Vagina (tissue), 2 donors: ENCODE measurements around the gene PLA2G4A. TPM values are rescaled to one million over a fixed set of nuclear protein-coding genes. Genes with fewer than 3 reads are reported as not detected.

Experiments used
- DNase-seq, 2 donors: peaks; one replicate each; pipeline ENCODE4 v3.0.0-alpha.2; 2017; ENCODE audit errors: extremely low spot score in 2 of 2
- H3K27ac ChIP-seq: fragments of 200-600 bp; sonication (generic); one replicate; pipeline ENCODE4 v1.5.1; 2019
- H3K27me3 ChIP-seq: fragments of 200-600 bp; sonication (generic); one replicate; pipeline ENCODE4 v1.5.1; 2019
- H3K36me3 ChIP-seq, 2 donors: fragments of 200-600 bp; sonication (generic); one replicate each; pipeline ENCODE4 v1.5.1; 2017 to 2019
- H3K4me1 ChIP-seq: fragments of 200-600 bp; sonication (generic); one replicate; pipeline ENCODE4 v1.5.1; 2019
- H3K4me3 ChIP-seq, 2 donors: fragments of 200-600 bp; sonication (generic); 1 replicate in 1 of 2; 2 replicates in 1 of 2; pipeline ENCODE4 v1.5.1; 2016 to 2019
- H3K9me3 ChIP-seq: fragments of 200-600 bp; sonication (generic); one replicate; pipeline ENCODE4 v1.5.1; 2019
- POLR2A ChIP-seq, 2 donors: fragments of 450-650 bp; IDR thresholded peaks; one replicate each; pipeline ENCODE4 v1.6.1; 2017; ENCODE audit warnings: antibody characterized with exemption in 2 of 2, mild to moderate bottlenecking in 2 of 2, moderate library complexity in 2 of 2
- POLR2AphosphoS5 ChIP-seq, 2 donors: sonication (generic); formaldehyde crosslinking; IDR thresholded peaks; one replicate each; pipeline ENCODE4 v1.9.0; 2017; ENCODE audit warnings: antibody characterized with exemption in 2 of 2, mild to moderate bottlenecking in 2 of 2, low read depth in 1 of 2; ENCODE audit not compliant: insufficient read depth in 1 of 2
- intact Hi-C: fragments of 100-400 bp; cut with DNase I; formaldehyde crosslinking; loops from one replicate; pipeline ENCODE4 v1.15.1; 2023
- total RNA-seq: library from RNA; depleted of rRNA; stranded (reverse); fragments of >200 nt; gene quantifications from one replicate; pipeline ENCODE4 v1.2.3, GENCODE V29; 2016
- TF ChIP-seq, protein P1 (sequence below), 3 experiments: fragments of 450-650 bp in 2 of 3; fragments of 200-600 bp in 1 of 3; sonication (generic) in 1 of 3; IDR thresholded peaks; one replicate each; pipeline ENCODE4 v1.5.1; 2017 to 2019; ENCODE audit warnings: antibody characterized with exemption in 3 of 3, mild to moderate bottlenecking in 2 of 3, moderate library complexity in 2 of 3

The PLA2G4A gene
- total RNA-seq, 1 donor from 2014 or later: 12.5 TPM

DNA sequence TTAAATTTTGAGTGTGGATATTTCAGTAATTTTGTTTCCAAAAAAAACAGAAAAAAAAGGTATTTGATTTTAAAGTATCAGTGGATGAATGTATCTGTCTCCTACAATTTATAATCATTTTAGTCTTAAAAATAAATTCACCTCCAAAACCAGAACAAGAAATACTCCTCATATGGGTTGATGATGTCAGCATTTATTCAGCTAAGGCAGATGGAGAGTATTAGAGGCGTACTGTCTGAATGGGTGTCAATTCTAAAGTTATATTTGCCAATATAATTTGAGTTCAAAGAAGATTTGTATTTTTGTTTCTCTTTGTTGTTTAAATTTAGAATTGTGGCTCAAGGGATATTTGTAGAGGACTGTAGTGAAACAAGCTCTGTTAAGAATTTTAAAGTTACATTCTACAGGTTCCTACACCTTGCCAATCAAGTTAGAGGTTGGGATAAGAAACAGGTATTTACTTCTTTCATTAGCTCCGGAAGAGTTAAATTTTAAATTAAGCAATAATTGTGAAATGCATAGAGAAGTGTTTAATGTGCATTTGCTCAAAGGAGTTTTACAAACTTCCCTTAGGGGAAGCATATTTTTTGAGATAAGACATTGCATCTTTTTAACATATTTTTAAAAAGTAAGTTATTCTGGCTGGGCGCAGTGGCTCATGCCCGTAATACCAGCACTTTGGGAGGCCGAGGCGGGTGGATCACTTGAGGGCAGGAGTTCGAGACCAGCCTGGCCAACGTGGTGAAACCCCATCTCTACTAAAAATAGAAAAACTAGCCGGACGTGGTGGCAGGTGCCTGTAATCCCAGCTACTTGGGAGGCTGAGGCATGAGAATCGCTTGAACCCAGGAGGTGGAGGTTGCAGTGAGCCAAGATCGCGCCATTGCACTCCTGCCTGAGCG lies 1.2 kb downstream of the PLA2G4A start:
- Histone ChIP-seq H3K27ac (peak overlapping the region; percentile 83), H3K4me1 (no peaks in the 10 kb centered on the region)

GRCh38 chr1:186831168-186831567 lies 2.4 kb downstream of the PLA2G4A start:
- intact Hi-C loops: no loop called here
- H3K4me3 ChIP-seq: no peak overlapping the region
- H3K4me1 ChIP-seq: no peaks in the 10 kb centered on the region
- H3K36me3 ChIP-seq: no peaks in the 10 kb centered on the region
- no peak overlapping the region for H3K27ac ChIP-seq
- no peaks in the 10 kb centered on the region for H3K27me3 ChIP-seq
- TF ChIP-seq POLR2AphosphoS5 (IDR thresholded peaks at IDR 0.05; ENCODE audit: insufficient read depth in 1 of 2, low read depth in 1 of 2): no peak
- TF ChIP-seq POLR2A (IDR thresholded peaks at IDR 0.05): no peak
- TF ChIP-seq, protein P1, sequence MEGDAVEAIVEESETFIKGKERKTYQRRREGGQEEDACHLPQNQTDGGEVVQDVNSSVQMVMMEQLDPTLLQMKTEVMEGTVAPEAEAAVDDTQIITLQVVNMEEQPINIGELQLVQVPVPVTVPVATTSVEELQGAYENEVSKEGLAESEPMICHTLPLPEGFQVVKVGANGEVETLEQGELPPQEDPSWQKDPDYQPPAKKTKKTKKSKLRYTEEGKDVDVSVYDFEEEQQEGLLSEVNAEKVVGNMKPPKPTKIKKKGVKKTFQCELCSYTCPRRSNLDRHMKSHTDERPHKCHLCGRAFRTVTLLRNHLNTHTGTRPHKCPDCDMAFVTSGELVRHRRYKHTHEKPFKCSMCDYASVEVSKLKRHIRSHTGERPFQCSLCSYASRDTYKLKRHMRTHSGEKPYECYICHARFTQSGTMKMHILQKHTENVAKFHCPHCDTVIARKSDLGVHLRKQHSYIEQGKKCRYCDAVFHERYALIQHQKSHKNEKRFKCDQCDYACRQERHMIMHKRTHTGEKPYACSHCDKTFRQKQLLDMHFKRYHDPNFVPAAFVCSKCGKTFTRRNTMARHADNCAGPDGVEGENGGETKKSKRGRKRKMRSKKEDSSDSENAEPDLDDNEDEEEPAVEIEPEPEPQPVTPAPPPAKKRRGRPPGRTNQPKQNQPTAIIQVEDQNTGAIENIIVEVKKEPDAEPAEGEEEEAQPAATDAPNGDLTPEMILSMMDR (IDR thresholded peaks at IDR 0.05): no peak
- H3K9me3 ChIP-seq: no peaks in the 10 kb centered on the region
- DNase-seq: no peak

More for the DNA sequence above, 1.2 kb downstream of the PLA2G4A start:
- intact Hi-C loops: no loop called here
- peak overlapping the region; percentile 62 for H3K4me3 ChIP-seq
- H3K9me3 ChIP-seq: no peaks in the 10 kb centered on the region
- H3K27me3 ChIP-seq: no peaks in the 10 kb centered on the region
- TF ChIP-seq POLR2A (IDR thresholded peaks at IDR 0.05) (no peak), POLR2AphosphoS5 (IDR thresholded peaks at IDR 0.05; ENCODE audit: insufficient read depth in 1 of 2, low read depth in 1 of 2) (no peak)
- TF ChIP-seq, protein P1 (IDR thresholded peaks at IDR 0.05): no peak
- no peak for DNase-seq
- no peaks in the 10 kb centered on the region for H3K36me3 ChIP-seq

GRCh38 chr1:186834399-186834958 lies 5.7 kb downstream of the PLA2G4A start:
- TF ChIP-seq POLR2AphosphoS5 (IDR thresholded peaks at IDR 0.05; ENCODE audit: insufficient read depth in 1 of 2, low read depth in 1 of 2) (no peak), POLR2A (IDR thresholded peaks at IDR 0.05) (no peak)
- TF ChIP-seq, protein P1 (IDR thresholded peaks at IDR 0.05): no peak
- DNase-seq: no peak
- H3K4me3 ChIP-seq: no peak overlapping the region
- intact Hi-C loops: no loop called here
- no peaks in the 10 kb centered on the region for H3K9me3 ChIP-seq
- H3K36me3 ChIP-seq: no peaks in the 10 kb centered on the region
- H3K27me3 ChIP-seq: no peaks in the 10 kb centered on the region
- H3K27ac ChIP-seq: no peak overlapping the region
- peaks cover 12% of the 10 kb centered on the region for H3K4me1 ChIP-seq

DNA sequence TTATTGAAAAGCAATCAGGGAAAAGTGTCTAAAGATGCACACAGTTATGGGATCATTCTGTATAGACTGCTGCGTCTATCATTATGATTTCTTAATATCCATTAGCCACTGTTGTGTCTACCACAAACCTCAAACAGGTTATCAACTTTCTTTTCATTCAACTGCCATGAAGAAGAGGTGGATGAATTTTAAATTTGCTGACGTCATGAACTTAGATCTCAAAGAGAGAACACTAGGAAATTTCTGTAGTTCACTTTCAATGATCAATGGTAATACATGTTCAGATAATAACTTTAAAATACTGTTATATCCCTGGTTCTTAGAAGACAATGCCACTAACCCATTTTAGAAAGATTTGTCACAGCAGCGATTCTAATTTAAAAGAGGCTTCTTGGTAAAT lies 6.7 kb downstream of the PLA2G4A start:
- H3K9me3 ChIP-seq: no peaks in the 10 kb centered on the region
- TF ChIP-seq POLR2A (IDR thresholded peaks at IDR 0.05): no peak
- no peak for TF ChIP-seq POLR2AphosphoS5 (IDR thresholded peaks at IDR 0.05; ENCODE audit: insufficient read depth in 1 of 2, low read depth in 1 of 2)
- TF ChIP-seq, protein P1 (IDR thresholded peaks at IDR 0.05): no peak
- DNase-seq: no peak
- no peak overlapping the region for H3K27ac ChIP-seq
- no peak overlapping the region for H3K4me3 ChIP-seq
- H3K27me3 ChIP-seq: no peaks in the 10 kb centered on the region
- intact Hi-C loops: no loop called here
- H3K36me3 ChIP-seq: no peaks in the 10 kb centered on the region
- peaks cover 19% of the 10 kb centered on the region for H3K4me1 ChIP-seq

GRCh38 chr1:186837806-186838205 lies 9.1 kb downstream of the PLA2G4A start:
- H3K27ac ChIP-seq: no peak overlapping the region
- no peak overlapping the region for H3K4me3 ChIP-seq
- peaks cover 35% of the 10 kb centered on the region for H3K4me1 ChIP-seq
- DNase-seq: no peak
- no peaks in the 10 kb centered on the region for H3K27me3 ChIP-seq
- intact Hi-C loops: no loop called here
- H3K36me3 ChIP-seq: no peaks in the 10 kb centered on the region
- TF ChIP-seq POLR2A (IDR thresholded peaks at IDR 0.05) (no peak), POLR2AphosphoS5 (IDR thresholded peaks at IDR 0.05; ENCODE audit: insufficient read depth in 1 of 2, low read depth in 1 of 2) (no peak)
- TF ChIP-seq, protein P1 (IDR thresholded peaks at IDR 0.05): no peak
- H3K9me3 ChIP-seq: no peaks in the 10 kb centered on the region
